HG02870 (cell line): ENCODE results near the gene SEMA5A.

Source experiments
- ATAC-seq: cut with Tn5 transposase; IDR thresholded peaks from one replicate; pipeline ENCODE4 v1.9.1; 2021; ENCODE audit warnings: mild to moderate bottlenecking, moderate library complexity; ENCODE audit not compliant: unreplicated experiment

The SEMA5A gene

GRCh38 chr5:9452181-9452580 lies 93.7 kb downstream of the SEMA5A start:
- ATAC-seq: no peak

GRCh38 chr5:9451037-9451436 lies 94.8 kb downstream of the SEMA5A start:
- ATAC-seq: no peak

- no peak for ATAC-seq
These were observed 98.2 kb downstream of the SEMA5A start for GRCh38 chr5:9447691-9448090.

GRCh38 chr5:9445826-9446388 lies 100.0 kb downstream of the SEMA5A start:
- ATAC-seq: no peak

- ATAC-seq: no peak
These were observed 101.5 kb downstream of the SEMA5A start for GRCh38 chr5:9444346-9444745.

GRCh38 chr5:9441610-9442009 lies 104.3 kb downstream of the SEMA5A start:
- no peak for ATAC-seq

GRCh38 chr5:9440517-9440916 lies 105.4 kb downstream of the SEMA5A start:
- ATAC-seq: no peak

GRCh38 chr5:9439531-9440292 lies 106.2 kb downstream of the SEMA5A start:
- ATAC-seq: no peak

- ATAC-seq: no peak
These were observed 107.1 kb downstream of the SEMA5A start for GRCh38 chr5:9438596-9439354.

GRCh38 chr5:9437741-9438240 lies 108.1 kb downstream of the SEMA5A start:
- no peak for ATAC-seq

GRCh38 chr5:9431496-9432258 lies 114.2 kb downstream of the SEMA5A start:
- peak; percentile 65 for ATAC-seq

GRCh38 chr5:9431151-9431495 lies 114.8 kb downstream of the SEMA5A start:
- ATAC-seq: no peak

GRCh38 chr5:9430306-9430705 lies 115.6 kb downstream of the SEMA5A start:
- ATAC-seq: no peak

GRCh38 chr5:9429691-9430215 lies 116.1 kb downstream of the SEMA5A start:
- ATAC-seq: no peak

- peak; percentile 58 for ATAC-seq
These were observed 117.6 kb downstream of the SEMA5A start for GRCh38 chr5:9428272-9428671.

GRCh38 chr5:9425710-9426109 lies 120.2 kb downstream of the SEMA5A start:
- no peak for ATAC-seq

GRCh38 chr5:9423571-9423970 lies 122.3 kb downstream of the SEMA5A start:
- ATAC-seq: no peak

- no peak for ATAC-seq
These were observed 124.0 kb downstream of the SEMA5A start for GRCh38 chr5:9421884-9422283.

- peak; percentile 62 for ATAC-seq
These were observed 126.1 kb downstream of the SEMA5A start for GRCh38 chr5:9419794-9420193.

GRCh38 chr5:9415566-9415965 lies 130.3 kb downstream of the SEMA5A start:
- no peak for ATAC-seq

GRCh38 chr5:9415091-9415490 lies 130.8 kb downstream of the SEMA5A start:
- ATAC-seq: no peak
